Measurements from ENCODE around the gene PID1. TPM values are rescaled to one million over a fixed set of nuclear protein-coding genes. Genes with fewer than 3 reads are reported as not detected.

Gene PID1
- total RNA-seq, 1 experiment from 2014 or later, result 0.15 TPM

- Histone ChIP-seq H2AFZ (ENCODE audit: low read depth, low read length, poor library complexity, severe bottlenecking) (no peak overlapping the region), H3K4me1 (ENCODE audit: control insufficient read depth in 1 of 2, insufficient read depth in 2 of 2, low read length in 2 of 2) (no peaks in the 10 kb centered on the region), H3K4me3 (replicated peaks in 1 of 2; ENCODE audit: low read depth in 1 of 2, low read length in 2 of 2) (no peak overlapping the region), H3K27ac (ENCODE audit: low read depth, low read length) (no peak overlapping the region), H3K27me3 (ENCODE audit: insufficient read depth, low read length) (no peaks in the 10 kb centered on the region), H3K79me2 (ENCODE audit: insufficient read depth, low read length) (no peaks in the 10 kb centered on the region), H3K9ac (ENCODE audit: low read length) (no peak overlapping the region), H3K36me3 (ENCODE audit: control insufficient read depth in 1 of 2, insufficient read depth in 2 of 2, low read length in 2 of 2) (no peaks in the 10 kb centered on the region), H4K20me1 (ENCODE audit: insufficient read depth) (no peaks in the 10 kb centered on the region), H3K9me2 (ENCODE audit: insufficient read depth) (no peaks in the 10 kb centered on the region), H3K4me2 (ENCODE audit: low read length) (no peak overlapping the region), H3K9me3 (ENCODE audit: control insufficient read depth in 1 of 2, insufficient read depth in 1 of 2, low read depth in 1 of 2, low read length in 2 of 2) (no peaks in the 10 kb centered on the region; a peak in 1 of 4 replicates)
- ATAC-seq (no peak), DNase-seq (ENCODE audit: low read depth, low spot score) (no peak)
- intact Hi-C loops (cut with micrococcal nuclease), result no loop called here
- TF ChIP-seq ATF3 (IDR thresholded peaks at IDR 0.05) (no peak), CBX3 (IDR thresholded peaks at IDR 0.05; ENCODE audit: low read depth) (no peak)
- ChIA-PET CTCF (no interaction called here), RAD21 (ENCODE audit: low non-redundant PET in 1 of 2, low total read pairs in 2 of 2, uncharacterized antibody in 2 of 2, unreplicated experiment in 2 of 2) (no interaction called here), POLR2A (no interaction called here)
- no TSS peak for BruUV-seq (replicated peaks)
Observed at GRCh38 chr2:229150317-229150716, 120.8 kb downstream of the PID1 start.

GRCh38 chr2:229141424-229142025 lies 129.6 kb downstream of the PID1 start:
- TF ChIP-seq EGR1 (IDR thresholded peaks at IDR 0.05; ENCODE audit: low read depth) (no peak), FOSL1 (IDR thresholded peaks at IDR 0.05; ENCODE audit: low read depth) (peak; percentile 26; the same call in 1 of the 2 replicates), ELF1 (IDR thresholded peaks at IDR 0.05; ENCODE audit: borderline replicate concordance, low read depth) (no peak), YY1 (IDR thresholded peaks at IDR 0.05; ENCODE audit: extremely low read depth, insufficient replicate concordance, low read depth, low read length) (no peak), CEBPB (IDR thresholded peaks at IDR 0.05; ENCODE audit: low read depth) (no peak), JUND (IDR thresholded peaks at IDR 0.05) (no peak), RAD21 (IDR thresholded peaks at IDR 0.05; ENCODE audit: low read depth) (no peak), REST (IDR thresholded peaks at IDR 0.05; ENCODE audit: low read depth) (no peak), TCF7L2 (IDR thresholded peaks at IDR 0.05; ENCODE audit: borderline replicate concordance, extremely low read depth, insufficient read depth, insufficient read length) (no peak)
- POLR2A ChIA-PET, result no interaction called here
- no peaks in the 10 kb centered on the region for H3K36me3 ChIP-seq (ENCODE audit: control insufficient read depth in 1 of 2, insufficient read depth in 2 of 2, low read length in 2 of 2)
- H3K4me2 ChIP-seq (ENCODE audit: low read length), result no peak overlapping the region
- no peak overlapping the region for H3K27ac ChIP-seq (ENCODE audit: low read depth, low read length)
- no peaks in the 10 kb centered on the region for H3K79me2 ChIP-seq (ENCODE audit: insufficient read depth, low read length)
- no peak overlapping the region for H3K4me3 ChIP-seq (replicated peaks in 1 of 2; ENCODE audit: low read depth in 1 of 2, low read length in 2 of 2)
- no peaks in the 10 kb centered on the region for H3K4me1 ChIP-seq (ENCODE audit: control insufficient read depth in 1 of 2, insufficient read depth in 2 of 2, low read length in 2 of 2)
- CTCF ChIA-PET, result no interaction called here
- H3K27me3 ChIP-seq (ENCODE audit: insufficient read depth, low read length), result no peaks in the 10 kb centered on the region
- intact Hi-C loops (cut with micrococcal nuclease), result no loop called here
- BruUV-seq (replicated peaks), result no TSS peak
- no peak for DNase-seq (ENCODE audit: low read depth, low spot score)
- RAD21 ChIA-PET (ENCODE audit: low non-redundant PET in 1 of 2, low total read pairs in 2 of 2, uncharacterized antibody in 2 of 2, unreplicated experiment in 2 of 2), result no interaction called here
- no peaks in the 10 kb centered on the region for H3K9me3 ChIP-seq (ENCODE audit: control insufficient read depth in 1 of 2, insufficient read depth in 1 of 2, low read depth in 1 of 2, low read length in 2 of 2)
- no peaks in the 10 kb centered on the region for H3K9me2 ChIP-seq (ENCODE audit: insufficient read depth)
- no peak for ATAC-seq
- no peak overlapping the region for H2AFZ ChIP-seq (ENCODE audit: low read depth, low read length, poor library complexity, severe bottlenecking)
- no peaks in the 10 kb centered on the region for H4K20me1 ChIP-seq (ENCODE audit: insufficient read depth)
- no peak overlapping the region for H3K9ac ChIP-seq (ENCODE audit: low read length)

Measured in HCT116 (cell line).